T-helper 2 cell (primary cell): ENCODE data around the gene MCC.
"Not testable (repeated sequence)": the region's sequence is repeated elsewhere in the genome, so short reads cannot be mapped to it uniquely, and the experiment has no call there.

Experiments
- DNase-seq, 5 experiments: peaks; one replicate each; pipeline versions ENCODE4 v3.0.0 to v3.0.0-alpha.2; 2012 to 2022

Gene MCC

GRCh38 chr5:113100981-113101380 is 387.3 kb downstream of the MCC start:
- DNase-seq: no peak

DNA sequence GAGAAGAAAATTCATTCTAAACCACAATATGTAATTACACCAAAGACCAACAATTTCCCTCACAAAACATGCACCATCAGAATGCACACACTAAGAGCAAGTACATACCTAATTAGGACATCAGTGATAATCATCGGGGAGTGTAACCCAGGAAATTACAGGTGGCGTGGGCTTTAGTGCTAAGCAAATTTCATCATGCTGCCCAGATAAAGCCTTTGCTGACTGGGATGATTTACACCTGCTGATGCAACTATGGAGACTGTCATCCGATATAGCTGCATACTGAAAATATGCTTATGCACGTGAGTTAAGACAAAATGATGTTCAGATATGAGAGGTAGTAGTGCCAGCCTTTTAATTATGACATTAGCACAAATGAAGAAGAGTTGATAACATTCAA is 388.4 kb downstream of the MCC start:
- DNase-seq: no peak

DNA sequence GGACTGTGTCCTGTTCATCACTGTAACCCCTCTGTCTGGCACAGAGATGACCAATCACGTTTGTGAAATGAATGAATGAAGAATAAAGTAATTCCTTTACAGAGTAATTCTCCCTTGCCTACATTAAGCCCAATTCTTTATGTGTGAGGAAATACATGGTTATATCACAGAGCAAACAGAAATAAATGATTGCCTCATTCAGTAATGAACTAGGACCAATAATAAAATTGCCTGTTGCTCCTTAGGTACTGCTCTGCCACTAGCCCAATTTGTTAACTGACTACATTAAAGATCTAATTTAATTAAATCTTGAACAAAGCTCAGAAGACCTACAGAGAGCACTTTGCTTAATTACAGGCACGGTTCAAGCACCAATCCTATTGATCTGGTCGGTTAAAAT is 389.9 kb downstream of the MCC start:
- DNase-seq: no peak

DNA sequence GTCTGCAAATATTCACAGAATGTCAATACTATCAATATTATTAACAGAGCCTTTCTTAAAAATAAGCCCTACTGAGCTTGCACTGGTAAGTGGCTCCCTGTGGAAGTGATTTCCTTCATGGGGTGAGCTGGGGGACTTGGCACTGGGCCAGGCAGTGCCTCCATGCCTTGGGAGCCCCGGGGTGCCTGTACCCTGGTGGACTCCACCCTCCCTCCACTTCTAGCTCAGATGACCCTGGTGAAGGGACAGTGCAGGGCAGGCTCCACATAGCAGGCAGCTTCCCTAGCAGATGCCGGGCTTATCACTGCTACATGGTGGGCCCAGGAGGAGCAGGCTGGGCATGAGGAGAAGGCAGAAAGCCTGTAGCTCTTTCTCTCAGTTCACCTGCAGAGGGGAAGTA is 392.4 kb downstream of the MCC start:
- no peak for DNase-seq

- no peak for DNase-seq
Observed at GRCh38 chr5:113093558-113093957, 394.7 kb downstream of the MCC start.

DNA sequence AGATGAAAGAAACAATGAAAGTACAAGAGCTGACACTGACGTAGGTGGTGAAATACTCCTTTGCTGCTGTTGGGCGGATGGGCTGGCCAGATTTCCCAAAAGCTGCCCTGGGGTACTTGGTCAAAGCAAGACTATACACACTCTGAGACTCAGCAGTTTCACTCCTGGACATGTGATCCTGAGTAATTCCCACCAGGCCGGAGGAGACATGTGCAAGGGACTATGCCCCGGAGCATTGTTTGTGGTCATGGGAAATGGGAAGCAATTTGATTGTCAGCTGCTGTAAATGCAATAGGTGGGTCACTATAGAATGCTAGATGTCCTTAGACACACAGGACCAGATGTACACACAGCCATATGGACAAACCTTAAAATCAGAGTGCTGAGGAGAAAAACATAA is 395.6 kb downstream of the MCC start:
- DNase-seq: no peak

DNA sequence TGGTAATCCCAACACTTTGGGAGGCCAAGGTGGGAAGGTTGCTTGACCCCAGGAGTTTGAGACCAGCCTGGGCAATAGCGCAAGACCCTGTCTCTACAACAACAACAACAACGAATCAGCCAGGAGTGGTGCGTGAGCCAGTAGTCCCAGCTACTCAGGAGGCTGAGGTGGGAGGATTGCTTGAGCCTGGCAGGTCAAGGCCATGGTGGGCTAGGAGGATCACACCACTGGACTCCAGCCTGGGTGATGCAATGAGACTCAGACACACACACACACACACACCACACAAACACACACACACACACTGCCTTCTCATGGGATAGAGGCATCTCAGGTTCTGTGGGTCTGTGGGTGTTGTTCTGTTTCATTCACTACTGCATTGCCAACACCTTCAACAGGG is 396.6 kb downstream of the MCC start:
- DNase-seq: no peak

GRCh38 chr5:113090336-113091106 is 397.7 kb downstream of the MCC start:
- DNase-seq: peak in 1 of 5 experiments; percentile 14

GRCh38 chr5:113089653-113090335 is 398.5 kb downstream of the MCC start:
- DNase-seq: no peak

DNA sequence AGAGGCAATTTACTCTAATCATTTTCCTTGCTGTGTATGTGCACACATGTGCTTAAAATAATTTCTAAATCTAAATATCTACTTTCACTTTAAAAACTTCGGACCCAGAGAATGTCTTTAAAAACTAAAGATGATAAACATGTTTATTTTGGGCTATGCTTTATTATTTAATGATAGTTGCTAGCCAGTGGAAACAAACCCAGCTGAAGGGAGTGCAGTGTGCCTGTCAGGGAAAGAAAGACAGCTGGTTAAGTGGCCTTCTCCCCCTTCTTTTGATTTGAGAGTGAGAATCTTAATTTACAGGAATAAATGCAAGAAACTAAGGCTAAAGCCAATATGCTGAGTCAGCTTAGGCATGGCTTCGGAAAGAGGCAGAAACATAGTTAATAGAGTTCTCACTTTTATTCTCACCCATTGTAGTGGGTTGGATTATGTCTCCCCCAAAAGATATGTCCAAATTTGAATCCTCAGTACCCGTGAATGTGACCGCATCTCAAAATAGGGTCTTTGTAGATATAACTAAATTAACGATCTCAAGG is 400.2 kb downstream of the MCC start:
- no peak for DNase-seq

DNA sequence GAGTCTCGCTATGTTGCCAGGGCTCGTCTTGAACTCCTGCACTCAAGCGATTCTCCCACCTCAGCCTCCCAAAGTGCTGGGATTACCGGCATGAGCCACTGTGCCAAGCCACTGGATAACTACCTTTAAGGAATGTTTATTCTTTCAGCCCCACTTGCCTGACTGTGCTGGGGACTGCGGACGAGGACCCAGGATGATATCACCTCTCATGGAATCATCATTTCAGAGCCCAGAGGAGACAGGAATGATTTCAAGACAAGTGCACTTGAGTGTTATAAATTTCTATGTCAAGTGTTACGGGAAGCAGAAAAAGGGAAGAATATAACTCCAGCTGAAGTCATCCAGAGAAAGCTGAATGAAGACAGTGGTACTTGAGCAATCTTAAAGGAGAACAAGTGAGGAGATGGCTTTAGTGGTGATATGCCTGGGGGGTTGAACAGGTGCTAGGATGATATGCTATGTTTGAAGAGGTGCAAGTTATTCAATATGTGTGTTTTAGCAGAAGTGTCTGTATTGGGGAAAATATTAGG is 402.3 kb downstream of the MCC start:
- DNase-seq: no peak

- DNase-seq: no peak
Observed at GRCh38 chr5:113085084-113085414, 403.2 kb downstream of the MCC start.

DNA sequence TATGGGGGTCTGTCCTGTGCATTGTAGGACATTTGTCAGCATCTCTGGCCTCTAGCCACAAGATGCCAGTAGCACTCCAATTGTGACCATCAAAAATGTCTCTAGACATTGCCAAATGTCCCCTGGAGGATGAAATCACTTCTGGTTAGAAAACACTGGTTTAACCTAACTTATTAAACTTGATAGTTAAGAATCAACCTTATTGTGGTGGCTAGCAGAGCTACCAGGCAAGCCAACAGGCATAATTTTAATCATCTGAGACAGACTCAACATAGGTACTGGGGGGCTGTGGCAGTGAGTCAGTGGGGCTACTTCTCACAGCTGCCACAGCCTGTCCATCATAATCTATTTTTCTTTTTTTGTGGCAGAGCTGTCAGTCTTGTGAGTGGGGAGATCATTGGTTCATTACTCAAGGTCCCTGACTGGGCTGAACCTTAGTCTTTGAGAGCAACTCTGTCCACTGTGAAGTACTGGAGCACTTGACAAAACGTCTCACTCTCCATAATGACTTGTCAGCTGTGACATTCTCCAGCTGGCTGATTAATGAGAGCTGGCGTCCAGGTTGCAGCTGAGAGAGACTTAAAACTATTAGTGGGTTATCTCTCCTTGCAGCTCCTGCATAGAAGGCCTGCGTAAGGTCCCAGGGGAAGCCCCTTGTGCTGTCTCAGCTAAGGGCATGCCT is 403.7 kb downstream of the MCC start:
- no peak for DNase-seq

GRCh38 chr5:113083481-113083880 is 404.8 kb downstream of the MCC start:
- no peak for DNase-seq

GRCh38 chr5:113082547-113082905 is 405.7 kb downstream of the MCC start:
- DNase-seq: no peak

GRCh38 chr5:113081881-113082546 is 406.2 kb downstream of the MCC start:
- no peak for DNase-seq

- DNase-seq: no peak
Observed at GRCh38 chr5:113081091-113081839, 407.0 kb downstream of the MCC start.

DNA sequence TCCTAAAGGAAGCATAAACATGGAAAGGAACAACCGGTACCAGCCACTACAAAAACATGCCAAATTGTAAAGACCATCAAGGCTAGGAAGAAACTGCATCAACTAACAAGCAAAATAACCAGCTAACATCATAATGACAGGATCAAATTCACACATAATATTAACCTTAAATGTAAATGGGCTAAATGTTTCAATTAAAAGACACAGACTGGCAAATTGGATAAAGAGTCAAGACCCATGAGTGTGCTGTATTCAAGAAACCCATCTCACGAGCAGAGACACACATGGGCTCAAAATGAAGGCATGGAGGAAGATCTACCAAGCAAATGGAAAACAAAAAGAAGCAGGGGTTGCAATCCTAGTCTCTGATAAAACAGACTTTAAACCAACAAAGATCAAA is 411.6 kb downstream of the MCC start:
- not testable (repeated sequence) for DNase-seq

GRCh38 chr5:113075019-113075418 is 413.2 kb downstream of the MCC start:
- DNase-seq: no peak

DNA sequence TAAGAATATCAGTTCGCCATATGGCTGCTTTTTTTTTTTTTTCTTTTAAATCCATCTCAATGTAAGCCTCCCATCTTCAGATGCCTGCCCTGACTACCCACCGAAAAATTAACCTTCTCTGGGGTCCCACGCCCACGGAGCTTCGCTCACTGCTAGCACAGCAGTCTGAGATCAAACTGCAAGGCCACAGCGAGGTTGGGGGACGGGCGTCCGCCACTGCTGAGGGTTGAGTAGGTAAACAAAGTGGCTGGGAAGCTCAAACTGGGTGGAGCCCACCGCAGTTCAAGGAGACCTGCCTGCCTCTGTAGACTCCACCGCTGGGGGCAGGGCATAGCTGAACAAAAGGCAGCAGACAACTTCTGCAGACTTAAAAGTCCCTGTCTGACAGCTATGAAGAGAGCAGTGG is 414.6 kb downstream of the MCC start:
- peak in 2 of 5 experiments; percentile 3 to 40 for DNase-seq

DNA sequence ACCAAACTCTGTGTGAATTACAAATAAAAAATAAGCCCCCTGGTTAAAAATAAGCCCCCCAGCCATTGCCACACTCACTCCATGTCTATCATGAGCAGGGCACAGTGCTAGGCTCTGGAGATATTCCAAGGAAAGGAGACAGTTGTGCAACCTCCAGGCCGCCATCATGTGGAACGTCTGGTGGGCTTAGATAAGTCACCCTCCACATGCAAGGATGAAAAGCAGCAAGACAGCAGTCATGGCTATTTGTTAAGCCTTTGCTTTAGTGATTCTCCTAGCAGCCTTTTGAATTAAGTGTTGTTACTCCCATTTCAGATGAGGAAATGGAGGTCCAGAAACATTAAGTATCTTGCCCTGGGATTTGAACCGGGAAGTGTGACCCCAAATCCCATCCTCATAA is 416.9 kb downstream of the MCC start:
- no peak for DNase-seq

- no peak for DNase-seq
Observed at GRCh38 chr5:113070901-113071300, 417.4 kb downstream of the MCC start.
